Uterus (tissue), 4 donors: Measurements from ENCODE around the gene MSRB1. TPM values are rescaled to one million over a fixed set of nuclear protein-coding genes. Genes with fewer than 3 reads are reported as not detected.

Source experiments
- DNase-seq, 2 donors: peaks; one replicate each; pipeline ENCODE4 v3.0.0-alpha.2; 2019 to 2020
- H3K27ac ChIP-seq, 2 donors: fragments of 200-600 bp; sonication (generic); 1 replicate in 1 of 2; 2 replicates in 1 of 2; pipeline ENCODE4 v1.5.1; 2016 to 2018
- H3K27me3 ChIP-seq, 2 donors: fragments of 200-600 bp; sonication (generic); one replicate each; pipeline ENCODE4 v1.5.1; 2018 to 2019; ENCODE audit warnings: control low read depth in 1 of 2
- H3K36me3 ChIP-seq, 2 donors: fragments of 200-600 bp; sonication (generic); one replicate each; pipeline ENCODE4 v1.5.1; 2019; ENCODE audit warnings: control low read depth in 1 of 2
- H3K4me1 ChIP-seq, 2 donors: fragments of 200-600 bp; sonication (generic); one replicate each; pipeline ENCODE4 v1.5.1; 2018 to 2019; ENCODE audit warnings: control low read depth in 1 of 2
- H3K4me3 ChIP-seq, 2 donors: fragments of 200-600 bp; sonication (generic); 1 replicate in 1 of 2; 2 replicates in 1 of 2; pipeline ENCODE4 v1.5.1; 2018 to 2019; ENCODE audit warnings: mild to moderate bottlenecking in 1 of 2
- H3K9me3 ChIP-seq, 2 donors: fragments of 200-600 bp; sonication (generic); one replicate each; pipeline ENCODE4 v1.5.1; 2019; ENCODE audit warnings: control low read depth in 1 of 2
- POLR2A ChIP-seq, 2 donors: fragments of 450-650 bp; IDR thresholded peaks; one replicate each; pipeline ENCODE4 v1.6.1; 2016; ENCODE audit warnings: antibody characterized with exemption in 2 of 2, mild to moderate bottlenecking in 1 of 2, moderate library complexity in 1 of 2
- intact Hi-C: fragments of 100-400 bp; cut with DNase I; formaldehyde crosslinking; loops from one replicate; pipeline ENCODE4 v1.15.1; 2023; ENCODE audit warnings: low total_unique reads
- total RNA-seq, 4 donors: library from RNA; depleted of rRNA in 3 of 4; stranded (reverse); fragments of >200 nt in 3 of 4; gene quantifications; one replicate each; pipeline versions ENCODE4 v1.1.0 to v1.2.4, GENCODE V29; 2014 to 2023
- TF ChIP-seq, protein P1 (sequence below), 4 experiments: fragments of 200-600 bp in 2 of 4; fragments of 450-650 bp in 2 of 4; sonication (generic) in 2 of 4; IDR thresholded peaks; one replicate each; pipeline ENCODE4 v1.5.1; 2016 to 2019; ENCODE audit warnings: antibody characterized with exemption in 4 of 4, mild to moderate bottlenecking in 2 of 4, moderate library complexity in 1 of 4
- donor health status: DM: yes; HTN: yes; CAD: no.

Gene MSRB1
- total RNA-seq, 4 donors from 2014 or later, result 5.6 to 21.2 (median 11.9) TPM

- TF ChIP-seq, protein P1, sequence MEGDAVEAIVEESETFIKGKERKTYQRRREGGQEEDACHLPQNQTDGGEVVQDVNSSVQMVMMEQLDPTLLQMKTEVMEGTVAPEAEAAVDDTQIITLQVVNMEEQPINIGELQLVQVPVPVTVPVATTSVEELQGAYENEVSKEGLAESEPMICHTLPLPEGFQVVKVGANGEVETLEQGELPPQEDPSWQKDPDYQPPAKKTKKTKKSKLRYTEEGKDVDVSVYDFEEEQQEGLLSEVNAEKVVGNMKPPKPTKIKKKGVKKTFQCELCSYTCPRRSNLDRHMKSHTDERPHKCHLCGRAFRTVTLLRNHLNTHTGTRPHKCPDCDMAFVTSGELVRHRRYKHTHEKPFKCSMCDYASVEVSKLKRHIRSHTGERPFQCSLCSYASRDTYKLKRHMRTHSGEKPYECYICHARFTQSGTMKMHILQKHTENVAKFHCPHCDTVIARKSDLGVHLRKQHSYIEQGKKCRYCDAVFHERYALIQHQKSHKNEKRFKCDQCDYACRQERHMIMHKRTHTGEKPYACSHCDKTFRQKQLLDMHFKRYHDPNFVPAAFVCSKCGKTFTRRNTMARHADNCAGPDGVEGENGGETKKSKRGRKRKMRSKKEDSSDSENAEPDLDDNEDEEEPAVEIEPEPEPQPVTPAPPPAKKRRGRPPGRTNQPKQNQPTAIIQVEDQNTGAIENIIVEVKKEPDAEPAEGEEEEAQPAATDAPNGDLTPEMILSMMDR (IDR thresholded peaks at IDR 0.05), result no peak
- TF ChIP-seq POLR2A (IDR thresholded peaks at IDR 0.05), result no peak
Measured at GRCh38 chr16:1946495-1947368, 3.7 kb upstream of the MSRB1 start.

DNA sequence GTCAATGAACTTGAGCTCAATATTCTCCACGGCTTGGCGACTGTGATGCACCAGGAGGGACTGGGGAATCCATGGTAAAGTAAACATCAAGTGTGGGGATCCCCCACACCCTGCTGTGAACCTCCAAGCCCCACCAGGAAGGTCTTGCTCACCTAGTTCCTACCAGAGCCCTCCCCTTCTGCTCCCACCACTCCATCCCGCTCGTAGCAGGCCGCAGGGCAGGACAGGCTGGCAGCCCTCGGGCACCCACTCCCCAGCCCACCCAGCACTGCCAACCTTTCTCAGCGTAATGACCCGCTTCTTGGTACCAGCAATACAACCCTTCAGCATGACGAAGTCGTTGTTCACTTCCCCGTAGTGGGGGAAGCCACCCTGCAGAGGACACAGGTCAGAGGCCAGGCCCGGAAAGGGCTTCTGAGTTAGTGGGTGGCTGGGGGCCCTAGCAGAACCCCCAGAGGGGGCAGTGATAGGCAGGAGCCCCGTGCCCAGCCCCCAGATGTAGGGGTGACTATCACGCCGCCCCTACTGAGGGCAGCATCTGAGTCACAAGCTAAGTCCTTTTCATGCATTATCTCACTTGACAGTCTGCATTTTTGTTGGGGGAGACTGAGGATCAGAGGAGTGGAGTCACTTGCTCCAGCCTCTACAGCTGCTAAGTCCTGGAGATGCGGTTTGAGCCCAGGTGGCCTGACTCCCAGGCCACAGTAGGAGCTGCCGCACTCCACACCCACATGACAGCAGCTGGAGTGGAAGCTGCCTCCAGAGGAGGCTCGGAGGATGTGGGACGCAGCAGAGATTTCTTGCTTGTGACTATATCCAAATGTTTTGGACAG lies 2.8 kb upstream of the MSRB1 start:
- no peak for DNase-seq
- no peak for TF ChIP-seq POLR2A (IDR thresholded peaks at IDR 0.05)
- TF ChIP-seq, protein P1 (IDR thresholded peaks at IDR 0.05), result no peak

More at GRCh38 chr16:1946495-1947368, 3.7 kb upstream of the MSRB1 start:
- H3K27me3 ChIP-seq, result no peaks in the 10 kb centered on the region
- intact Hi-C loops, result no loop called here
- H3K4me3 ChIP-seq, result no peak overlapping the region
- H3K36me3 ChIP-seq, result no peaks in the 10 kb centered on the region
- no peaks in the 10 kb centered on the region for H3K9me3 ChIP-seq
- no peak overlapping the region for H3K27ac ChIP-seq
- H3K4me1 ChIP-seq, result peaks cover 0 to 2% of the 10 kb centered on the region in 2 donors
- no peak for DNase-seq

GRCh38 chr16:1944612-1945199 lies 1.7 kb upstream of the MSRB1 start:
- no peaks in the 10 kb centered on the region for H3K36me3 ChIP-seq
- no peak for DNase-seq
- peaks cover 0 to 5% of the 10 kb centered on the region in 2 donors for H3K4me1 ChIP-seq
- H3K27me3 ChIP-seq, result no peaks in the 10 kb centered on the region
- no peak overlapping the region for H3K4me3 ChIP-seq
- H3K27ac ChIP-seq, result no peak overlapping the region
- no peaks in the 10 kb centered on the region for H3K9me3 ChIP-seq
- intact Hi-C loops, result no loop called here
- TF ChIP-seq, protein P1 (IDR thresholded peaks at IDR 0.05), result no peak
- TF ChIP-seq POLR2A (IDR thresholded peaks at IDR 0.05), result no peak

More for the DNA sequence above, 2.8 kb upstream of the MSRB1 start:
- intact Hi-C loops, result no loop called here
- H3K27me3 ChIP-seq, result no peaks in the 10 kb centered on the region
- H3K36me3 ChIP-seq, result no peaks in the 10 kb centered on the region
- H3K9me3 ChIP-seq, result no peaks in the 10 kb centered on the region
- no peak overlapping the region for H3K4me3 ChIP-seq
- H3K4me1 ChIP-seq, result peaks cover 0 to 5% of the 10 kb centered on the region in 2 donors
- no peak overlapping the region for H3K27ac ChIP-seq

GRCh38 chr16:1942047-1942809 lies 771 bp downstream of the MSRB1 start:
- H3K36me3 ChIP-seq, result no peaks in the 10 kb centered on the region
- H3K27ac ChIP-seq, result peak overlapping the region; percentile 55 to 81

More at GRCh38 chr16:1942047-1942809, 771 bp downstream of the MSRB1 start:
- Histone ChIP-seq H3K4me1 (peaks cover 0 to 5% of the 10 kb centered on the region in 2 donors), H3K4me3 (peak overlapping the region; percentile 88 to 99), H3K9me3 (no peaks in the 10 kb centered on the region), H3K27me3 (no peaks in the 10 kb centered on the region)
- intact Hi-C loops, result no loop called here
- TF ChIP-seq, protein P1 (IDR thresholded peaks at IDR 0.05), result no peak
- DNase-seq, result no peak
